HepG2 (cell line): ENCODE results near the gene ARIH1. TPM values are rescaled to one million over a fixed set of nuclear protein-coding genes. Genes with fewer than 3 reads are reported as not detected.

Experiments used
- ATAC-seq: fragments of 200-7000 bp; cut with Tn5 transposase; 3 replicates; pipeline ENCODE4 v1.9.1; 2020; ENCODE audit warnings: mild to moderate bottlenecking, moderate library complexity
- BruUV-seq: library from RNA; stranded (reverse); fragments of 400-500 nt; replicated peaks from 2 replicates; lab custom pipeline; 2021; lab: Mats Ljungman, UMichigan
- CTCF ChIA-PET: fragments of 300-600 bp; formaldehyde crosslinking; extraction: SDS; loops from one replicate; lab custom pipeline; 2021; ENCODE audit warnings: low total read pairs, inconsistent platforms, low intra/inter-chr PET ratio; lab: Yijun Ruan, JAX
- POLR2A ChIA-PET: fragments of 350-600 bp; sonication (Branson Sonifier 250); formaldehyde crosslinking; loops from one replicate; lab custom pipeline; 2020; ENCODE audit warnings: antibody characterized with exemption, inconsistent platforms; lab: Yijun Ruan, JAX
- DNase-seq: peaks from one replicate; pipeline ENCODE4 v3.0.0-alpha.2; 2015; ENCODE audit warnings: low spot score
- FAIRE-seq: peaks from 3 replicates; lab custom pipeline; 2011; peaks lifted over from hg19 to GRCh38; lab: Jason Lieb, UNC
- H2AFZ ChIP-seq: one replicate; pipeline ENCODE4 v1.6.1; 2011; ENCODE audit warnings: low read length, inconsistent platforms
- H3K27ac ChIP-seq: fragments of 300-600 bp; 3 replicates; pipeline ENCODE4 v1.8.0; 2011; ENCODE audit warnings: mixed run types, mild to moderate bottlenecking, mixed read lengths, low read length, inconsistent platforms; ENCODE audit not compliant: insufficient read depth; ENCODE audit errors: extremely low read length
- H3K27me3 ChIP-seq, 2 experiments: fragments of 200-600 bp in 1 of 2; 2 replicates in 1 of 2; 3 replicates in 1 of 2; pipeline versions ENCODE4 v1.6.0 to v1.8.0; 2011; ENCODE audit warnings: low read length in 2 of 2, mild to moderate bottlenecking in 2 of 2, moderate library complexity in 2 of 2, inconsistent platforms in 1 of 2; ENCODE audit not compliant: insufficient read depth in 2 of 2, control insufficient read depth in 1 of 2
- H3K36me3 ChIP-seq, 2 experiments: fragments of 200-600 bp in 1 of 2; replicated peaks in 1 of 2; 2 replicates in 1 of 2; 3 replicates in 1 of 2; pipeline versions ENCODE4 v1.5.1 to v1.8.0; 2011; ENCODE audit warnings: low read length in 2 of 2, inconsistent platforms in 1 of 2; ENCODE audit not compliant: insufficient read depth in 2 of 2, control insufficient read depth in 1 of 2
- H3K4me1 ChIP-seq: 2 replicates; pipeline ENCODE4 v1.5.1; 2012; ENCODE audit warnings: low read length, inconsistent platforms; ENCODE audit not compliant: insufficient read depth
- H3K4me2 ChIP-seq: 2 replicates; pipeline ENCODE4 v1.6.0; 2011; ENCODE audit warnings: low read depth, low read length, inconsistent platforms
- H3K4me3 ChIP-seq, 3 experiments: fragments of 200-600 bp in 1 of 3; sonication (generic), shearing (Covaris generic) in 1 of 3; replicated peaks in 1 of 3; 2 replicates each; pipeline ENCODE4 v1.5.1; 2011 to 2016; ENCODE audit warnings: low read length in 3 of 3, inconsistent platforms in 2 of 3, low read depth in 2 of 3, mild to moderate bottlenecking in 2 of 3, control low read depth in 1 of 3, mixed read lengths in 1 of 3; ENCODE audit not compliant: insufficient read depth in 1 of 3
- H3K79me2 ChIP-seq: one replicate; pipeline ENCODE4 v1.6.1; 2011; ENCODE audit warnings: low read length, inconsistent platforms; ENCODE audit not compliant: insufficient read depth
- H3K9ac ChIP-seq: 2 replicates; pipeline ENCODE4 v1.6.0; 2011; ENCODE audit warnings: mild to moderate bottlenecking, low read depth, low read length, inconsistent platforms; ENCODE audit not compliant: insufficient read depth
- H3K9me3 ChIP-seq: 2 replicates; pipeline ENCODE4 v1.5.1; 2012; ENCODE audit warnings: mild to moderate bottlenecking, low read length
- H4K20me1 ChIP-seq: 2 replicates; pipeline ENCODE4 v1.6.0; 2011; ENCODE audit warnings: inconsistent platforms, mild to moderate bottlenecking, low read length, moderate library complexity; ENCODE audit not compliant: insufficient read depth
- ATF2 ChIP-seq: sonication (generic); formaldehyde crosslinking; IDR thresholded peaks from 2 replicates; pipeline ENCODE4 v1.4.0; 2020; ENCODE audit warnings: missing genetic modification reagents
- ELK4 ChIP-seq: sonication (generic); formaldehyde crosslinking; IDR thresholded peaks from 2 replicates; pipeline ENCODE4 v1.9.0; 2021; ENCODE audit warnings: missing genetic modification reagents, borderline replicate concordance
- GABPB1 ChIP-seq: IDR thresholded peaks from 2 replicates; pipeline ENCODE4 v1.6.1; 2016; ENCODE audit warnings: mild to moderate bottlenecking, missing genetic modification reagents, moderate library complexity, missing compliant biosample characterization
- HDAC6 ChIP-seq: fragments of 200-600 bp; sonication (generic); IDR thresholded peaks from 2 replicates; pipeline ENCODE4 v1.7.0; 2017; ENCODE audit warnings: mild to moderate bottlenecking, antibody characterized with exemption, low read length, low read depth
- MEIS2 ChIP-seq: sonication (generic); formaldehyde crosslinking; IDR thresholded peaks from 2 replicates; pipeline ENCODE4 v1.9.0; 2021; ENCODE audit warnings: mild to moderate bottlenecking, missing genetic modification reagents
- MTA3 ChIP-seq: sonication (generic); formaldehyde crosslinking; IDR thresholded peaks from 2 replicates; pipeline ENCODE4 v1.4.0; 2020; ENCODE audit warnings: missing genetic modification reagents
- NR1H2 ChIP-seq: sonication (generic); formaldehyde crosslinking; IDR thresholded peaks from 2 replicates; pipeline ENCODE4 v1.8.1; 2022; ENCODE audit warnings: low read depth, missing genetic modification reagents, borderline replicate concordance
- RARG ChIP-seq: sonication (generic); formaldehyde crosslinking; IDR thresholded peaks from 2 replicates; pipeline ENCODE4 v1.4.0; 2020; ENCODE audit warnings: low read depth, mild to moderate bottlenecking, missing genetic modification reagents
- SAP130 ChIP-seq: IDR thresholded peaks from 2 replicates; pipeline ENCODE4 v1.6.1; 2016; ENCODE audit warnings: low read depth
- ZEB1 ChIP-seq: IDR thresholded peaks from 2 replicates; pipeline ENCODE4 v1.6.1; 2012; ENCODE audit warnings: mild to moderate bottlenecking, low read depth, inconsistent platforms; ENCODE audit not compliant: insufficient replicate concordance
- ZFP41 ChIP-seq: sonication (generic); formaldehyde crosslinking; IDR thresholded peaks from 2 replicates; pipeline ENCODE4 v1.4.0; 2020; ENCODE audit warnings: mild to moderate bottlenecking, missing genetic modification reagents, borderline replicate concordance
- ZNF382 ChIP-seq: sonication (generic); formaldehyde crosslinking; IDR thresholded peaks from 2 replicates; pipeline ENCODE4 v1.5.0; 2020; ENCODE audit warnings: missing genetic modification reagents, mild to moderate bottlenecking, borderline replicate concordance
- ZNF724P ChIP-seq: sonication (generic); formaldehyde crosslinking; IDR thresholded peaks from 2 replicates; pipeline ENCODE4 v1.8.0; 2022; ENCODE audit warnings: missing genetic modification reagents, borderline replicate concordance
- WGBS: methylation state at CpG from one replicate; pipeline ENCODE4 v1.1.6; 2017; ENCODE audit warnings: low lambda C conversion rate; 5-methylcytosine and 5-hydroxymethylcytosine counted together
- in situ Hi-C: cut with HindIII; loops from 2 replicates; pipeline ENCODE4 v1.10.0; 2017; ENCODE audit warnings: low pct_unique_long_range_greater_than_20kb; ENCODE audit not compliant: extremely low pct_ligation_motif_present
- intact Hi-C: fragments of 100-400 bp; cut with micrococcal nuclease; formaldehyde crosslinking; loops from one replicate; pipeline ENCODE4 v1.10.0; 2022; ENCODE audit not compliant: unreplicated experiment
- polyA plus RNA-seq, 8 experiments: library from polyadenylated mRNA; depleted of rRNA in 3 of 8; stranded (reverse) in 7 of 8; unstranded in 1 of 8; fragments of >200 nt; fragmentation: Illumina TruSeq in 4 of 8; extraction: Trizol in 4 of 8; gene quantifications; 2 replicates each; pipeline versions ENCODE4 v1.2.1 to v1.2.3, GENCODE V29; 2011 to 2016; ENCODE audit warnings: low read depth in 4 of 8, missing spikeins in 1 of 8, mixed read lengths in 1 of 8; ENCODE audit not compliant: insufficient read depth in 1 of 8
- total RNA-seq, 5 experiments: library from RNA; depleted of rRNA; stranded (reverse); fragments of >200 nt; fragmentation: Illumina TruSeq; extraction: Trizol; gene quantifications; 2 replicates each; pipeline ENCODE4 v1.2.3, GENCODE V29; 2016; ENCODE audit warnings: low read depth in 1 of 5
- TF ChIP-seq, protein P1 (sequence below): sonication (generic); formaldehyde crosslinking; IDR thresholded peaks from 2 replicates; pipeline ENCODE4 v1.8.1; 2022; ENCODE audit warnings: mild to moderate bottlenecking, missing genetic modification reagents

Gene ARIH1
- total and polyA plus RNA-seq, 2 of the 13 experiments (the other 11 are each of a cell fraction or from before 2014, with no cell fraction given) = 38.8 to 59.8 TPM

DNA sequence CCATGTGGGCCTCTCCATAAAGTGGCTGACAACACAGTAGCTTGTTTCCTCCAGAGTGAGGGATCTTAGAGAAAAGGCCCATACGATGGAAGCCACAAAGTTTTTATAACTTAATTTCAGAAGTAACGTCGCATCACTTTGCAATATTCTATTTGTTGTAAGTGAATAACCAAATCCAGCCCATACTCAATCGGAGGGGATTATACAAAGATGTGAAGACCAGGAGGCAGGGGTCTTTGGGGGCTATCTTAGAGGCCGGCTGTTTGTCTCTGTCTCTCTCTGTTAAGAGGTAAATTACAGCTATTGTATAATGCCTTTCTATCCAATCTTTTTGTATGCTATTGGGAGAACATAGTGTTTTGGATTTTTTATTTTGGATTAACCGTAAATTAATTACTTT, 9.1 kb downstream of the ARIH1 start:
- Histone ChIP-seq H3K27me3 (no peaks in the 10 kb centered on the region), H3K9me3 (no peaks in the 10 kb centered on the region), H3K27ac (no peak overlapping the region), H3K9ac (no peak overlapping the region), H4K20me1 (peaks cover 62% of the 10 kb centered on the region), H3K4me1 (peaks cover 19% of the 10 kb centered on the region; the same call in 1 of the 2 replicates), H3K36me3 (peaks cover 0 to 30% of the 10 kb centered on the region in 2 experiments; a peak in 2 of 5 replicates), H3K79me2 (peaks cover 96% of the 10 kb centered on the region), H3K4me2 (no peak overlapping the region), H2AFZ (no peak overlapping the region), H3K4me3 (no peak overlapping the region)
- no peak for TF ChIP-seq NR1H2 (CRISPR knock-in tag)
- no peak for TF ChIP-seq ZNF724P
- no peak for TF ChIP-seq ELK4 (CRISPR knock-in tag)
- TF ChIP-seq HDAC6 = no peak
- in situ Hi-C loops = no loop called here
- FAIRE-seq (no peak), ATAC-seq (no peak), DNase-seq (no peak)
- BruUV-seq = no TSS peak
- WGBS = 96% methylated on average over 6 of the region's 6 CpGs
- ChIA-PET POLR2A (interaction anchor here (0.6 to 1.6 kb wide), 2 partner anchors 12 to 17 kb away, joined by 3 to 4 read pairs; no protein-coding TSS in a partner anchor), CTCF (no interaction called here)
- intact Hi-C loops = no loop called here

GRCh38 chr15:72486144-72486543, 12.0 kb downstream of the ARIH1 start:
- 92% methylated on average over 3 of the region's 3 CpGs for WGBS
- H3K36me3 ChIP-seq = peaks cover 2 to 38% of the 10 kb centered on the region in 2 experiments; a peak in 3 of 5 replicates
- H3K4me1 ChIP-seq = peaks cover 9% of the 10 kb centered on the region; the same call in 1 of the 2 replicates
- H3K9me3 ChIP-seq = no peaks in the 10 kb centered on the region
- H4K20me1 ChIP-seq = peaks cover 70% of the 10 kb centered on the region
- FAIRE-seq (no peak), DNase-seq (no peak), ATAC-seq (no peak)
- H3K4me2 ChIP-seq = no peak overlapping the region
- no peak overlapping the region for H3K27ac ChIP-seq
- intact Hi-C loops (no loop called here), in situ Hi-C loops (no loop called here)
- ChIA-PET CTCF (no interaction called here), POLR2A (no interaction called here)
- no peak overlapping the region for H2AFZ ChIP-seq
- peaks cover 96% of the 10 kb centered on the region for H3K79me2 ChIP-seq
- H3K4me3 ChIP-seq = no peak overlapping the region
- H3K9ac ChIP-seq = no peak overlapping the region
- no peaks in the 10 kb centered on the region for H3K27me3 ChIP-seq
- BruUV-seq = TSS peak; percentile 4
- TF ChIP-seq ZNF382 (CRISPR knock-in tag) = no peak
- TF ChIP-seq ATF2 (CRISPR knock-in tag) = no peak
- TF ChIP-seq MEIS2 = no peak
- no peak for TF ChIP-seq GABPB1 (CRISPR knock-in tag)
- TF ChIP-seq MTA3 (CRISPR knock-in tag) = no peak
- TF ChIP-seq, protein P1, sequence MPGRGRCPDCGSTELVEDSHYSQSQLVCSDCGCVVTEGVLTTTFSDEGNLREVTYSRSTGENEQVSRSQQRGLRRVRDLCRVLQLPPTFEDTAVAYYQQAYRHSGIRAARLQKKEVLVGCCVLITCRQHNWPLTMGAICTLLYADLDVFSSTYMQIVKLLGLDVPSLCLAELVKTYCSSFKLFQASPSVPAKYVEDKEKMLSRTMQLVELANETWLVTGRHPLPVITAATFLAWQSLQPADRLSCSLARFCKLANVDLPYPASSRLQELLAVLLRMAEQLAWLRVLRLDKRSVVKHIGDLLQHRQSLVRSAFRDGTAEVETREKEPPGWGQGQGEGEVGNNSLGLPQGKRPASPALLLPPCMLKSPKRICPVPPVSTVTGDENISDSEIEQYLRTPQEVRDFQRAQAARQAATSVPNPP = no peak
- TF ChIP-seq RARG = no peak
- no peak for TF ChIP-seq ZFP41 (CRISPR knock-in tag)
- no peak for TF ChIP-seq SAP130 (CRISPR knock-in tag)
- no peak for TF ChIP-seq ZEB1
